Testis (tissue), 2 donors: ENCODE measurements around the gene STX17.

Experiments
- CTCF ChIP-seq, 3 experiments: fragments of 450-650 bp in 2 of 3; fragments of 200-600 bp in 1 of 3; sonication (generic) in 1 of 3; IDR thresholded peaks; one replicate each; pipeline ENCODE4 v1.5.1; 2016 to 2019; ENCODE audit warnings: antibody characterized with exemption in 3 of 3, mild to moderate bottlenecking in 2 of 3, moderate library complexity in 1 of 3
- POLR2A ChIP-seq: fragments of 450-650 bp; IDR thresholded peaks from one replicate; pipeline ENCODE4 v1.6.1; 2017; ENCODE audit warnings: antibody characterized with exemption, mild to moderate bottlenecking, moderate library complexity

GRCh38 chr9:99931155-99931840, 24.8 kb downstream of the STX17 start:
- TF ChIP-seq CTCF (IDR thresholded peaks at IDR 0.05) (no peak), POLR2A (no peak)
